PC-3 (cell line): ENCODE measurements around the gene CCNO.

ENCODE experiments used
- EZH2 ChIP-seq: fragments of 300-600 bp; sonication (generic); IDR thresholded peaks from one replicate; pipeline ENCODE4 v1.6.1; 2017; ENCODE audit warnings: antibody characterized with exemption, mild to moderate bottlenecking, low read length; ENCODE audit not compliant: unreplicated experiment
- TF ChIP-seq, protein P1 (sequence below): fragments of 300-600 bp; sonication (generic); conservative IDR thresholded peaks from 2 replicates; pipeline ENCODE4 v1.5.1; 2017; ENCODE audit warnings: antibody characterized with exemption, low read depth, mild to moderate bottlenecking, low read length

- TF ChIP-seq, protein P1, sequence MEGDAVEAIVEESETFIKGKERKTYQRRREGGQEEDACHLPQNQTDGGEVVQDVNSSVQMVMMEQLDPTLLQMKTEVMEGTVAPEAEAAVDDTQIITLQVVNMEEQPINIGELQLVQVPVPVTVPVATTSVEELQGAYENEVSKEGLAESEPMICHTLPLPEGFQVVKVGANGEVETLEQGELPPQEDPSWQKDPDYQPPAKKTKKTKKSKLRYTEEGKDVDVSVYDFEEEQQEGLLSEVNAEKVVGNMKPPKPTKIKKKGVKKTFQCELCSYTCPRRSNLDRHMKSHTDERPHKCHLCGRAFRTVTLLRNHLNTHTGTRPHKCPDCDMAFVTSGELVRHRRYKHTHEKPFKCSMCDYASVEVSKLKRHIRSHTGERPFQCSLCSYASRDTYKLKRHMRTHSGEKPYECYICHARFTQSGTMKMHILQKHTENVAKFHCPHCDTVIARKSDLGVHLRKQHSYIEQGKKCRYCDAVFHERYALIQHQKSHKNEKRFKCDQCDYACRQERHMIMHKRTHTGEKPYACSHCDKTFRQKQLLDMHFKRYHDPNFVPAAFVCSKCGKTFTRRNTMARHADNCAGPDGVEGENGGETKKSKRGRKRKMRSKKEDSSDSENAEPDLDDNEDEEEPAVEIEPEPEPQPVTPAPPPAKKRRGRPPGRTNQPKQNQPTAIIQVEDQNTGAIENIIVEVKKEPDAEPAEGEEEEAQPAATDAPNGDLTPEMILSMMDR: peak; percentile 67
- TF ChIP-seq EZH2: no peak
Measured at GRCh38 chr5:55226027-55226933, 7.1 kb downstream of the CCNO start.
